Naive thymus-derived CD4-positive, alpha-beta T cell (primary cell): Measurements from ENCODE around the gene CTR9. TPM values are rescaled to one million over a fixed set of nuclear protein-coding genes. Genes with fewer than 3 reads are reported as not detected.
A peak's percentile ranks its signal among the peaks of the same experiment; 100 is the strongest.

Experiments used
- ATAC-seq: fragments of 150-1000 bp; cut with Tn5 transposase; 2 replicates; pipeline ENCODE4 v1.10.0; 2021; ENCODE audit warnings: mild to moderate bottlenecking, moderate library complexity
- CTCF ChIA-PET: fragments of 350-600 bp; sonication (Branson Sonifier 250); formaldehyde crosslinking; loops from one replicate; lab custom pipeline; 2021; ENCODE audit warnings: antibody characterized with exemption; lab: Charles Lee
- POLR2A ChIA-PET: fragments of 350-600 bp; sonication (Branson Sonifier 250); formaldehyde crosslinking; loops from one replicate; lab custom pipeline; 2021; ENCODE audit warnings: antibody characterized with exemption, inconsistent platforms; lab: Charles Lee
- DNase-seq, 9 donors: peaks; one replicate each; pipeline versions ENCODE4 v3.0.0 to v3.0.0-alpha.2; 2020 to 2022; ENCODE audit warnings: mixed read lengths in 1 of 9
- H3K27ac ChIP-seq: one replicate; pipeline ENCODE4 v1.7.0; 2013; ENCODE audit warnings: mild to moderate bottlenecking, low read depth, low read length, moderate library complexity
- H3K27me3 ChIP-seq, 2 donors: one replicate each; pipeline ENCODE4 v1.7.0; 2013; ENCODE audit warnings: low read length in 2 of 2, mild to moderate bottlenecking in 2 of 2, moderate library complexity in 2 of 2; ENCODE audit not compliant: control insufficient read depth in 2 of 2, insufficient read depth in 2 of 2
- H3K36me3 ChIP-seq, 3 experiments: 1 replicate in 2 of 3; 2 replicates in 1 of 3; pipeline ENCODE4 v1.7.0; 2013; ENCODE audit warnings: low read length in 3 of 3, mild to moderate bottlenecking in 3 of 3, moderate library complexity in 1 of 3; ENCODE audit not compliant: insufficient read depth in 3 of 3, control insufficient read depth in 2 of 3
- H3K4me1 ChIP-seq, 2 donors: one replicate each; pipeline ENCODE4 v1.7.0; 2013; ENCODE audit warnings: low read length in 2 of 2, mild to moderate bottlenecking in 2 of 2, moderate library complexity in 1 of 2; ENCODE audit not compliant: control insufficient read depth in 2 of 2, insufficient read depth in 2 of 2
- H3K4me3 ChIP-seq: 2 replicates; pipeline ENCODE4 v1.7.0; 2013; ENCODE audit warnings: mild to moderate bottlenecking, low read length
- H3K9me3 ChIP-seq, 3 experiments: 1 replicate in 2 of 3; 2 replicates in 1 of 3; pipeline ENCODE4 v1.7.0; 2013; ENCODE audit warnings: low read length in 3 of 3; ENCODE audit not compliant: control insufficient read depth in 2 of 3
- H3K27ac Mint-ChIP-seq, 9 donors: one replicate each; pipeline ENCODE4 v1.8.0; 2020 to 2022; ENCODE audit warnings: mixed read lengths in 9 of 9, mild to moderate bottlenecking in 8 of 9, moderate library complexity in 5 of 9, inconsistent platforms in 2 of 9
- H3K27me3 Mint-ChIP-seq, 5 donors: one replicate each; pipeline ENCODE4 v1.8.0; 2021 to 2022; ENCODE audit warnings: mixed read lengths in 5 of 5, mild to moderate bottlenecking in 1 of 5
- H3K36me3 Mint-ChIP-seq, 5 donors: one replicate each; pipeline ENCODE4 v1.8.0; 2020 to 2022; ENCODE audit warnings: mixed read lengths in 5 of 5, mild to moderate bottlenecking in 3 of 5, inconsistent platforms in 1 of 5
- H3K4me1 Mint-ChIP-seq, 7 donors: one replicate each; pipeline ENCODE4 v1.8.0; 2020 to 2022; ENCODE audit warnings: mixed read lengths in 7 of 7, mild to moderate bottlenecking in 3 of 7, inconsistent platforms in 1 of 7
- H3K4me3 Mint-ChIP-seq, 10 donors: one replicate each; pipeline ENCODE4 v1.8.0; 2020 to 2022; ENCODE audit warnings: mild to moderate bottlenecking in 10 of 10, mixed read lengths in 10 of 10, moderate library complexity in 6 of 10, inconsistent platforms in 2 of 10
- H3K9me3 Mint-ChIP-seq, 11 donors: one replicate each; pipeline ENCODE4 v1.8.0; 2020 to 2022; ENCODE audit warnings: mixed read lengths in 11 of 11, mild to moderate bottlenecking in 4 of 11, inconsistent platforms in 1 of 11, moderate library complexity in 1 of 11
- intact Hi-C, 2 donors: fragments of 100-400 bp; cut with micrococcal nuclease; formaldehyde crosslinking; loops; one replicate each; pipeline ENCODE4 v1.15.1; 2023
- polyA plus RNA-seq, 2 donors: library from polyadenylated mRNA; unstranded; fragments of 300-500 nt; fragmentation: Illumina TruSeq; gene quantifications; one replicate each; pipeline ENCODE4 v1.2.3, GENCODE V29; 2021
- total RNA-seq, 6 experiments: library from RNA in 5 of 6; stranded (reverse) in 5 of 6; gene quantifications; 1 replicate in 5 of 6; 2 replicates in 1 of 6; pipeline ENCODE4 v1.2.3 and lab custom pipeline; 2021 to 2026

CTR9 gene
- total RNA-seq (10 to 100 TPM; 23.8 to 64.0 (median 47.8) TPM), polyA plus RNA-seq (10 to 100 TPM; 54.3 to 70.3 TPM), total RNA-seq (lab: John Stamatoyannopoulos, UW) (68.2 reads per million, percentile 77 among the genes with 10 or more reads in this experiment)

- no peaks in the 10 kb centered on the region for H3K9me3 Mint-ChIP-seq
- peaks cover 12 to 36% (median 31%) of the 10 kb centered on the region in 7 donors for H3K4me1 Mint-ChIP-seq
- POLR2A ChIA-PET, result interaction anchor here (1.0 to 2.8 kb wide), 10 partner anchors 9 to 345 kb away, joined by 3 to 23 read pairs (median 4); partner anchors contain the start of genes EIF4G2, RNF141 and ZBED5
Observed at GRCh38 chr11:10750838-10751580, at the start of gene CTR9. CTR9 (plus strand) TSS chr11:10751246; CDS start chr11:10751413, 167 bp downstream.

GRCh38 chr11:10701982-10702381, 49.1 kb upstream of the CTR9 start:
- Histone ChIP-seq H3K27me3 (no peaks in the 10 kb centered on the region), H3K4me3 (no peak overlapping the region), H3K27ac (no peak overlapping the region), H3K36me3 (no peaks in the 10 kb centered on the region), H3K9me3 (no peaks in the 10 kb centered on the region), H3K4me1 (no peaks in the 10 kb centered on the region)
- ATAC-seq (no peak), DNase-seq (no peak)
- intact Hi-C loops, result no loop called here
- no peak overlapping the region for H3K27ac Mint-ChIP-seq
- ChIA-PET POLR2A (no interaction called here), CTCF (no interaction called here)
- no peaks in the 10 kb centered on the region for H3K4me1 Mint-ChIP-seq
- peaks cover 0 to 5% (median 0%) of the 10 kb centered on the region in 5 donors for H3K36me3 Mint-ChIP-seq
- no peak overlapping the region for H3K4me3 Mint-ChIP-seq
- peaks cover 0 to 14% (median 4%) of the 10 kb centered on the region in 11 donors for H3K9me3 Mint-ChIP-seq
- H3K27me3 Mint-ChIP-seq, result peaks cover 5 to 12% (median 9%) of the 10 kb centered on the region in 5 donors

More at GRCh38 chr11:10750838-10751580, at the start of gene CTR9:
- H3K36me3 Mint-ChIP-seq, result peaks cover 10 to 15% (median 11%) of the 10 kb centered on the region in 5 donors
- H3K4me1 ChIP-seq, result peaks cover 7 to 8% of the 10 kb centered on the region in 2 donors
- H3K27me3 Mint-ChIP-seq, result no peaks in the 10 kb centered on the region
- H3K27ac Mint-ChIP-seq, result peak within 1 kb of the TSS; percentile 90 to 96 (median 91)
- peak within 1 kb of the TSS; percentile 85 for H3K27ac ChIP-seq
- intact Hi-C loops, result loop anchor here (1.0 to 5.0 kb wide), 14 partner anchors 8 to 1369 kb away; partner anchors contain the start of genes EIF4G2 (in 2 of the 2), ZBED5 (in 2 of the 2), IPO7 (in 1 of the 2) and RNF141 (in 1 of the 2)
- peaks cover 11 to 20% (median 14%) of the 10 kb centered on the region in 3 experiments for H3K36me3 ChIP-seq
- no peaks in the 10 kb centered on the region for H3K9me3 ChIP-seq
- ATAC-seq, result peak; percentile 96
- peak; percentile 78 to 94 (median 88) for DNase-seq
- peak within 1 kb of the TSS; percentile 95 to 99 (median 97) for H3K4me3 Mint-ChIP-seq
- CTCF ChIA-PET, result interaction anchor here (0.7 kb wide), 1 partner anchor 1092 kb away, joined by 3 read pairs; no protein-coding TSS in a partner anchor
- H3K27me3 ChIP-seq, result no peaks in the 10 kb centered on the region
- peak within 1 kb of the TSS; percentile 79 for H3K4me3 ChIP-seq

GRCh38 chr11:10708131-10708530, 42.9 kb upstream of the CTR9 start:
- no peak overlapping the region for H3K4me3 Mint-ChIP-seq
- intact Hi-C loops, result no loop called here

GRCh38 chr11:10709299-10710086, 41.6 kb upstream of the CTR9 start:
- H3K9me3 Mint-ChIP-seq, result no peaks in the 10 kb centered on the region
- peaks cover 0 to 8% (median 0%) of the 10 kb centered on the region in 5 donors for H3K27me3 Mint-ChIP-seq
- ChIA-PET POLR2A (interaction anchor here (0.9 kb wide), 1 partner anchor 24 kb away, joined by 3 read pairs; no protein-coding TSS in a partner anchor), CTCF (no interaction called here)
- H3K36me3 Mint-ChIP-seq, result no peaks in the 10 kb centered on the region
- Histone ChIP-seq H3K27ac (no peak overlapping the region), H3K4me3 (no peak overlapping the region), H3K9me3 (no peaks in the 10 kb centered on the region), H3K27me3 (no peaks in the 10 kb centered on the region), H3K36me3 (no peaks in the 10 kb centered on the region), H3K4me1 (no peaks in the 10 kb centered on the region)
- DNase-seq (no peak), ATAC-seq (no peak)
- intact Hi-C loops, result no loop called here
- H3K4me1 Mint-ChIP-seq, result no peaks in the 10 kb centered on the region
- H3K4me3 Mint-ChIP-seq, result no peak overlapping the region
- H3K27ac Mint-ChIP-seq, result no peak overlapping the region

More at GRCh38 chr11:10708131-10708530, 42.9 kb upstream of the CTR9 start:
- ChIA-PET CTCF (interaction anchor here (0.5 kb wide), 1 partner anchor 392 kb away, joined by 3 read pairs; no protein-coding TSS in a partner anchor), POLR2A (no interaction called here)
- H3K27ac Mint-ChIP-seq, result no peak overlapping the region
- no peaks in the 10 kb centered on the region for H3K9me3 Mint-ChIP-seq
- no peaks in the 10 kb centered on the region for H3K4me1 Mint-ChIP-seq
- Histone ChIP-seq H3K36me3 (no peaks in the 10 kb centered on the region), H3K27me3 (no peaks in the 10 kb centered on the region), H3K9me3 (no peaks in the 10 kb centered on the region), H3K4me3 (no peak overlapping the region), H3K4me1 (no peaks in the 10 kb centered on the region), H3K27ac (no peak overlapping the region)
- no peak for DNase-seq
- H3K36me3 Mint-ChIP-seq, result no peaks in the 10 kb centered on the region
- ATAC-seq, result no peak
- peaks cover 0 to 8% (median 0%) of the 10 kb centered on the region in 5 donors for H3K27me3 Mint-ChIP-seq

- POLR2A ChIA-PET, result no interaction called here
Observed at GRCh38 chr11:10715571-10715970, 35.5 kb upstream of the CTR9 start.

GRCh38 chr11:10716122-10716521, 34.9 kb upstream of the CTR9 start:
- ATAC-seq, result no peak
- no peak overlapping the region for H3K27ac ChIP-seq
- CTCF ChIA-PET, result no interaction called here
- Mint-ChIP-seq H3K4me3 (no peak overlapping the region), H3K27ac (no peak overlapping the region), H3K9me3 (no peaks in the 10 kb centered on the region), H3K27me3 (peaks cover 0 to 18% (median 10%) of the 10 kb centered on the region in 5 donors), H3K36me3 (no peaks in the 10 kb centered on the region), H3K4me1 (no peaks in the 10 kb centered on the region)
- H3K4me1 ChIP-seq, result no peaks in the 10 kb centered on the region
- intact Hi-C loops, result no loop called here
- no peak for DNase-seq
- no peaks in the 10 kb centered on the region for H3K9me3 ChIP-seq
- POLR2A ChIA-PET, result no interaction called here
- H3K4me3 ChIP-seq, result no peak overlapping the region
- no peaks in the 10 kb centered on the region for H3K36me3 ChIP-seq
- H3K27me3 ChIP-seq, result no peaks in the 10 kb centered on the region

More at GRCh38 chr11:10715571-10715970, 35.5 kb upstream of the CTR9 start:
- Mint-ChIP-seq H3K9me3 (no peaks in the 10 kb centered on the region), H3K27me3 (peaks cover 0 to 18% (median 10%) of the 10 kb centered on the region in 5 donors), H3K36me3 (no peaks in the 10 kb centered on the region), H3K27ac (no peak overlapping the region), H3K4me3 (no peak overlapping the region), H3K4me1 (no peaks in the 10 kb centered on the region)
- H3K27me3 ChIP-seq, result no peaks in the 10 kb centered on the region
- no peak for ATAC-seq
- H3K4me3 ChIP-seq, result no peak overlapping the region
- CTCF ChIA-PET, result no interaction called here
- no peaks in the 10 kb centered on the region for H3K4me1 ChIP-seq
- H3K36me3 ChIP-seq, result no peaks in the 10 kb centered on the region
- DNase-seq, result no peak
- intact Hi-C loops, result no loop called here
- H3K27ac ChIP-seq, result no peak overlapping the region
- no peaks in the 10 kb centered on the region for H3K9me3 ChIP-seq
